Osteoblast (primary cell): Measurements from ENCODE around the gene PCED1A. TPM values are rescaled to one million over a fixed set of nuclear protein-coding genes. Genes with fewer than 3 reads are reported as not detected.
A peak's percentile ranks its signal among the peaks of the same experiment; 100 is the strongest.

Experiments
- DNase-seq: peaks from one replicate; pipeline ENCODE4 v3.0.0; 2011; ENCODE audit warnings: low spot score, mixed read lengths; ENCODE audit not compliant: insufficient read length; ENCODE audit errors: missing footprints
- H2AFZ ChIP-seq: 2 replicates; pipeline ENCODE4 v1.6.0; 2011; ENCODE audit warnings: mild to moderate bottlenecking, low read length
- H3K27ac ChIP-seq: 2 replicates; pipeline ENCODE4 v1.5.1; 2011; ENCODE audit warnings: mild to moderate bottlenecking, low read depth, low read length, moderate library complexity
- H3K27me3 ChIP-seq: 2 replicates; pipeline ENCODE4 v1.6.0; 2012; ENCODE audit warnings: mild to moderate bottlenecking, control low read depth, inconsistent platforms, low read length, moderate library complexity; ENCODE audit not compliant: insufficient read depth
- H3K36me3 ChIP-seq: 2 replicates; pipeline ENCODE4 v1.5.1; 2011; ENCODE audit warnings: mild to moderate bottlenecking, low read length, control low read depth, moderate library complexity; ENCODE audit not compliant: insufficient read depth
- H3K4me1 ChIP-seq: 2 replicates; pipeline ENCODE4 v1.5.1; 2011; ENCODE audit warnings: mild to moderate bottlenecking, low read length, control low read depth, moderate library complexity; ENCODE audit not compliant: insufficient read depth
- H3K4me2 ChIP-seq: 2 replicates; pipeline ENCODE4 v1.6.0; 2011; ENCODE audit warnings: mild to moderate bottlenecking, low read length; ENCODE audit not compliant: insufficient read depth
- H3K4me3 ChIP-seq: fragments of 200-600 bp; sonication (generic); 3 replicates; pipeline ENCODE4 v1.5.1; 2012; ENCODE audit warnings: mild to moderate bottlenecking, low read length, inconsistent platforms; ENCODE audit not compliant: insufficient read depth
- H3K79me2 ChIP-seq: 2 replicates; pipeline ENCODE4 v1.6.0; 2012; ENCODE audit warnings: mild to moderate bottlenecking, low read length, control low read depth, inconsistent platforms; ENCODE audit not compliant: insufficient read depth
- H3K9me3 ChIP-seq: 2 replicates; pipeline ENCODE4 v1.5.1; 2011; ENCODE audit warnings: low read depth, low read length, control low read depth
- H4K20me1 ChIP-seq: 2 replicates; pipeline ENCODE4 v1.6.0; 2012; ENCODE audit warnings: mild to moderate bottlenecking, low read length, control low read depth; ENCODE audit not compliant: insufficient read depth
- CTCF ChIP-seq: IDR thresholded peaks from 2 replicates; pipeline ENCODE4 v1.5.1; 2011; ENCODE audit warnings: mild to moderate bottlenecking, low read depth, low read length, moderate library complexity; ENCODE audit errors: extremely low read depth
- total RNA-seq: library from RNA; depleted of rRNA; stranded (reverse); fragments of >200 nt; gene quantifications from 2 replicates; pipeline ENCODE4 v1.2.3, GENCODE V29; 2012

PCED1A gene
- total RNA-seq, 1 donor: 24.2 TPM

DNA sequence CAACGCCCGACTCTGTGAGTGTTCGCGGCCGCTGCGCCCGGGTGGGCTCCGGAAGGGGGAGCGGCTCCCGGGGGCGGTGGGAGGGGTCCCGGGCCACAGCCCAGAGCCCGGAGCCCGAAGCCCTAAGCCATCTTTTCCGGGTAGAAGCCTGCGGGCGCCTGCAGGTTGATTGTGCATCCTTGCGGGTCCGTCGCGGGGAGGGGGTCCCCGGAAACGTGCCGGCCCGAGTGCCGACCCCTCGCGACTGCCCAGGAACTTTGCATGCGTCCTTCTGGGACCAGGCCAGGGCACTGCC, 33.2 kb upstream of the PCED1A start:
- TF ChIP-seq CTCF: no peak
- Histone ChIP-seq H2AFZ (peak overlapping the region; percentile 64), H3K27me3 (no peaks in the 10 kb centered on the region), H3K36me3 (no peaks in the 10 kb centered on the region), H3K79me2 (peaks cover 42% of the 10 kb centered on the region), H3K4me2 (peak overlapping the region; percentile 83), H3K4me3 (peak overlapping the region; percentile 93), H3K4me1 (peaks cover 33% of the 10 kb centered on the region), H4K20me1 (peaks cover 25% of the 10 kb centered on the region), H3K27ac (peak overlapping the region; percentile 3), H3K9me3 (no peaks in the 10 kb centered on the region)
- no peak for DNase-seq

GRCh38 chr20:2873010-2873746, 32.7 kb upstream of the PCED1A start, which contains the start of gene PTPRA:
PTPRA (plus strand) TSS chr20:2873481; CDS start chr20:2964278, 90,797 bp downstream.
- no peak for TF ChIP-seq CTCF
- peak within 1 kb of the TSS; percentile 83 for H3K4me2 ChIP-seq
- H3K9me3 ChIP-seq: no peaks in the 10 kb centered on the region
- H2AFZ ChIP-seq: peak within 1 kb of the TSS; percentile 85
- H3K36me3 ChIP-seq: no peaks in the 10 kb centered on the region
- no peaks in the 10 kb centered on the region for H3K27me3 ChIP-seq
- H3K4me1 ChIP-seq: peaks cover 33% of the 10 kb centered on the region
- H4K20me1 ChIP-seq: peaks cover 23% of the 10 kb centered on the region
- H3K4me3 ChIP-seq: peak within 1 kb of the TSS; percentile 93
- peak within 1 kb of the TSS; percentile 3 for H3K27ac ChIP-seq
- peak; percentile 99 for DNase-seq
- H3K79me2 ChIP-seq: peaks cover 39% of the 10 kb centered on the region

DNA sequence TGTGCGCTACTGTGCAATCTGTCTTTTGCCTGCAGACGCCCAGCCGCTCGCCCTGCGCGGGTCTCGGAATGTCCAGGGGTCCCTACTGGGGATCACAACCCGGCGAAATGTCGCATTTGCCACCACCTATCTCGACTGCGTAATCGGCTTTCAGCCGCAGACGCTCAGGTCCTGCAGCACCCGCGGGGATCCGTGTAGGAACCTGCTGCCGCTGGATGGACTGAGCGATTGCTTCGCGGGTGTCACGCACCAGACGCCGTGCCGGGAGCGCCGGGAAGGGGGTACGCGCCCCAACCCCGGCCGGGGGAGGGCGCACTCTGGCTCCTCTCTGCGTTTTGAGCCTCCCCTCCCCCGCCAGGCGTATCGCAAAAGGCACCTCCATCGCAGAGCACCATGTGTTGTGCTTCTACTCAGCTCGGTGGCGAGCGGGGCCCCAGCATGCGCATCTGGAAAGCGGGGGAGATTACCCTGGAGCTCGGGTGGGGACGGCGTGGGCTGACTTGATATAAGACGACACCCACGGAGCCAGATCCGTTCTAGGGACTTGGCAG, 32.1 kb upstream of the PCED1A start:
- peaks cover 33% of the 10 kb centered on the region for H3K4me1 ChIP-seq
- H4K20me1 ChIP-seq: peaks cover 23% of the 10 kb centered on the region
- no peaks in the 10 kb centered on the region for H3K27me3 ChIP-seq
- H3K27ac ChIP-seq: no peak overlapping the region
- H3K9me3 ChIP-seq: no peaks in the 10 kb centered on the region
- DNase-seq: peak; percentile 85
- H3K79me2 ChIP-seq: peaks cover 39% of the 10 kb centered on the region
- peak; percentile 30 for TF ChIP-seq CTCF
- peak overlapping the region; percentile 79 for H3K4me2 ChIP-seq
- H3K4me3 ChIP-seq: peak overlapping the region; percentile 93
- H2AFZ ChIP-seq: peak overlapping the region; percentile 85
- H3K36me3 ChIP-seq: no peaks in the 10 kb centered on the region

DNA sequence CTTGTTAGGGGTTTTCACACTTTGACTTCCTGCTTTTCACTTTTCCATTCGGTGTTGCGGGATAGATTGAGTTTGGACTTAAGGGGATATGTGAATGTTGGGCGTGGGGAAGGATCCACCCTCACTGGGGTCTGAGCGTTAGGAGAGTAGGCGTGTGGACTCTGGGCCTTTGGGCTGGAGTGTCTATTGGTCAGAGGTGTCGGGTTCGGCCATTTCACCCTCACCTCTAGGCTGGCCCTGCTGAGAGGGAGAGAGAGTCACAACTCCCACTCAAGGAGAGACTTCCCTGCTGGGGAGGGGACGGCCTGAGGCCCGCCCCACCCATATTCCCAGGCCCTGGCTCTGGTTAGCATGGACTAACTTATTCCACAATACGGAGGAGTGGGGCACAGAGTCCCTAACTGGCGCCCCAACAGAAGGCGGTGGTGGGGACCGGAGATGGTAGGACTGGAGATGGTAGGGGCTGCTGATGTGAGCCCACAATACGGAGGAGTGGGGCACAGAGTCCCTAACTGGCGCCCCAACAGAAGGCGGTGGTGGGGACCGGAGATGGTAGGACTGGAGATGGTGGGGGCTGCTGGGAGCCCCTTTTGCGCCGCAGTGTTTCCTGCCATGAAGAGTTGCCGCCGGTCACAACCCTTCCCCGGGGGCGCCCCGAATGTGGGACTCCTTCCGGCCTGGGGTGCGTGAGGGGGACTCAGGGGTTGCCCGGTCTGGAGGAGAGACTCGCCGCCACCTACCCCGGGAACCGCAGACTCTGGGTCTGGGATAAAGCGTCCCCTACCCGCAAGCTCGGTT, 31.4 kb upstream of the PCED1A start:
- Histone ChIP-seq H3K79me2 (peaks cover 33% of the 10 kb centered on the region), H3K4me1 (peaks cover 33% of the 10 kb centered on the region), H3K27ac (no peak overlapping the region), H3K4me3 (peak overlapping the region; percentile 93), H3K36me3 (peaks cover 2% of the 10 kb centered on the region), H3K27me3 (no peaks in the 10 kb centered on the region), H2AFZ (peak overlapping the region; percentile 85), H4K20me1 (peaks cover 22% of the 10 kb centered on the region), H3K9me3 (no peaks in the 10 kb centered on the region), H3K4me2 (peak overlapping the region; percentile 79)
- no peak for TF ChIP-seq CTCF
- peak; percentile 45 for DNase-seq
